ENCODE measurements around the gene MAGEB3. TPM values are rescaled to one million over a fixed set of nuclear protein-coding genes. Genes with fewer than 3 reads are reported as not detected.

Gene MAGEB3
- total RNA-seq, 1 donor from 2014 or later = not detected

DNA sequence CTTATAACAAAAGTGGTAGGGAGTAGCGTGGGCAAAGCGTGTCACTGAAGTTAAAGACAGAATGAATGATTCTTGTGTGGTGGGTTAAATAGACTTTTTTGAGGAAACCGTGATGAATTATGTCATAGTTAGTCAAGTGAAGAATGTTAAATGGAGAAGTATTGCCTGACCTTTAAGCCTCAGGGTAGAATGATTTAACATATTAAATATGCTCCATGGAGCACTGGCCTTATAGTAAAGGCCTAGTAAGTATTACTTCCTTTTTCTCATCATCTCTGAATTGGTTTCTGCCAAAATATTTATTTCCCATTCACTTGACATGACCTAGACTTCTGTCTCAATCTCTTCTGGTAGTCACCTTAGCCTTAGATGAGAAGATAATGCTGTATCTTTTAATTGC is 40.2 kb downstream of the MAGEB3 start:
- no peak for DNase-seq (ENCODE audit: low spot score)
- intact Hi-C loops (cut with DNase I) = no loop called here

GRCh38 chrX:30275498-30275897 is 45.0 kb downstream of the MAGEB3 start:
- intact Hi-C loops (cut with DNase I) = no loop called here
- no peak for DNase-seq (ENCODE audit: low spot score)

GRCh38 chrX:30278365-30278764 is 47.9 kb downstream of the MAGEB3 start:
- DNase-seq (ENCODE audit: low spot score) = no peak
- intact Hi-C loops (cut with DNase I) = no loop called here

GRCh38 chrX:30280428-30280827 is 50.0 kb downstream of the MAGEB3 start:
- intact Hi-C loops (cut with DNase I) = no loop called here
- DNase-seq (ENCODE audit: low spot score) = no peak

DNA sequence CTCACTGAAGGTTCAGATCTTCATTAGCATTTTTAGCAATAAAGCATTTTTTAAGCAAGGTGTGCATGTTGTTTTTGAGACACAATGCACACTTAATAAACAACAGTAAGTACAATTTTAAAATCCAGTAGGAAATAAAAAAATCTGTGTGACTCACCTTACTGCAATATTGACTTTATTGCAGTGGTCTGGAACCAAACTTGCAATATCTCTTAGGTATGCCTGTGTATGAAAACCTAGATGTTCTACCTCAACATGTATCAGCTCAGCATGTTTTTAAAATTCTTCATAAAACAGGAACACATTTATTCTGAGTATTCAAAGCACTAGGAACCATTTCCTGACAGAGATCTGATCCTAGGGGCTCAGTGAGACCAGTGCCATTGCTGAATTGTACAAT is 52.1 kb downstream of the MAGEB3 start:
- intact Hi-C loops (cut with DNase I) = no loop called here
- DNase-seq (ENCODE audit: low spot score) = no peak

DNA sequence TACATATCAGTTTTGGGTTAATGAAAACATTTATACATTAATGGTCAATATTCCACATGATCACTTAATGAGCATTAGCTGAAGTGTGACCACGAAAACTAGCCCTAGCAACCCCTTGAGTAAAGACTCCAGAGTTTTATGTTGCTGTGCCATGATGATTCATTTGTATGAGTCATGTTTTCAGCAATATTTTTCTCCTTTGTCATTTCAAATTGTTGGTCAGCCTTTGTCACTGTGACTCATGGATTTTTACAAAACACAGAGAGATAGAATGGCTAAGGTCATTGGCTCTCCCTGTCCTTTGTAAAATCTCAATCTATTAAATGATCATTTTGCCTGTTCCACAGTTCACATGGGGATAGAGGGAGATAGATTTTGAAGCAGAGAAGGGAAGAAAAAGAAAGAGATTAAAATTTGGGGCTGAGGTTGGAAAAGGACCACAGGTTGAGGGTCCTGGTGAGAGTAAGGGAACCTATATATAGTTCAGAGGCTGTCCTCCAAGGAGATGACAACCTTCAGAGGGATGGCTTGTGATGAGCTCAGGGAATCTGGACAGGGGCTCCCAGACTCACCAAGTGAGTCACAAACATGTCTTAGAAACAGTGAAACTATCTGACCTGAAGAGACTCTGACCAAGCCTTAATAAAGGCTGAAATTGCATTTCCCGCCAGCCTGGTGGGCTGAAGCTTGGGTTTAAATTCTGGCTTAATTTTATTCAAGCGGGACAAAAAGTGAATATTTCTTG is 53.2 kb downstream of the MAGEB3 start:
- intact Hi-C loops (cut with DNase I) = no loop called here
- no peak for DNase-seq (ENCODE audit: low spot score)

Other genes with a start within 250 kb of the MAGEB3 start
- not detected for gene MAGEB2, start 15.1 kb upstream of the MAGEB3 start, total RNA-seq
- gene MAGEB4, start 11.3 kb downstream of the MAGEB3 start, total RNA-seq = not detected
- gene MAGEB1, start 16.5 kb downstream of the MAGEB3 start, total RNA-seq = not detected
- gene NR0B1, start 78.7 kb downstream of the MAGEB3 start, total RNA-seq = not detected